ENCODE data around the gene GPR153. TPM values are rescaled to one million over a fixed set of nuclear protein-coding genes. Genes with fewer than 3 reads are reported as not detected.
A peak's percentile ranks its signal among the peaks of the same experiment; 100 is the strongest.

GPR153 gene
- polyA plus RNA-seq, 1 donor from 2014 or later: 26.9 TPM

DNA sequence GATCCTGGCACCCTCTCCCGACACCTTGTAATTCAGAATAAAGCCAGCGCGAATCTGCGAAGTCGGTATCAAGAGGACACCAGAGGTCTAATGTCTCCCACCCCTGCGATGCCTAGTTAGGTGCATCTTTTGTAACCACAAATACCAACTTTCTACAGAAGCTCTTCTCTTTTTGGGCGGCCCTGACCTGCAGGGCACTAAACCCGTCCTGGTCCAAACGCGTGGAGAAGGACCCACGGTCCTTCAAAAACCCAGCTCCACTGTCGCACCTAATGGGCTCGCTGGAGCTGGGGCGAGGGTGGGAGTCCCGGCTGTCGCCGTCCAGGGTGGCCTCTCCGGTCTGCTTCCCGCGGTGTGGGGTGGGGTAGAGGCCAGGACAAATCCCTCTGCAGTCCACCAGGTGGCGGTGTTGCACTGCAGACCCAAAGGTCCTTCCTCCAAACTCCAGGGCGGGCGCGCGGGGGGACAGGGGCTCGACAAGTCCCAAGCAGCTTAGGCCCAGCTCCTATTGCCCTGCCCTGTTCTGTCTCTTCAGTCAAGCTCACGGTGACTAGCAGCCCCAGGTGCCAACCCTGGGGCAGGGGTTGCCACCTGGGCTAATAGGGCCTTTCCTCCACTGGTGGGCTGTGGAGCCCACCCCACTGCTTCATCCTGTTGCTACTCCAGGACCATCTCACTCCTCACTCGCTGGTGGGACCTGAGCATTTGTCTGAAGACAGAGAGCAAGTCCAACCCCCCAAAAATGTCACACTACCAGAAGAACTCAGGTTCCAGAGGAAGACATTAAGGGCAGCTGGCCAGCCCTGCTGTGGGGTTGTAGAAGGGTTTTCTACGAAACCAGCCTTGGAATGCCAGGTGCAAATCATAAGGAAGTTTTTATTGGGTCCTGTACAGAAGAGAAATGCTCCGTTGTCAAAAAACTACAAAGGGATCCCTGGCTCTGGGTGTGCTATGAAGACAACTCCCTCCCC, 14.1 kb downstream of the GPR153 start:
- Histone ChIP-seq H3K36me3 (ENCODE audit: insufficient read depth, low read length) (no peaks in the 10 kb centered on the region), H3K9me2 (ENCODE audit: insufficient read depth, low read length) (no peaks in the 10 kb centered on the region), H3K79me2 (replicated peaks; ENCODE audit: insufficient read depth, low read length) (no peaks in the 10 kb centered on the region), H3K9ac (ENCODE audit: low read length) (peak overlapping the region; percentile 60), H3K27me3 (ENCODE audit: insufficient read depth, low read depth, low read length) (peaks cover 57% of the 10 kb centered on the region), H3K9me3 (ENCODE audit: low read length) (no peaks in the 10 kb centered on the region), H3F3A (ENCODE audit: insufficient read depth, low read length, poor library complexity, severe bottlenecking) (no peaks in the 10 kb centered on the region), H2AFZ (ENCODE audit: low read depth, low read length) (no peak overlapping the region), H3K4me2 (ENCODE audit: low read length) (no peak overlapping the region), H3K4me3 (ENCODE audit: low read length) (peak overlapping the region; percentile 68), H3K27ac (ENCODE audit: low read length) (no peak overlapping the region), H4K20me1 (ENCODE audit: insufficient read depth) (no peaks in the 10 kb centered on the region)
- TF ChIP-seq MXI1 (conservative IDR thresholded peaks at IDR 0.05; ENCODE audit: poor library complexity, severe bottlenecking): peak; percentile 40
- TF ChIP-seq SMC3 (conservative IDR thresholded peaks at IDR 0.05; ENCODE audit: poor library complexity): peak; percentile 97
- TF ChIP-seq, protein P1, sequence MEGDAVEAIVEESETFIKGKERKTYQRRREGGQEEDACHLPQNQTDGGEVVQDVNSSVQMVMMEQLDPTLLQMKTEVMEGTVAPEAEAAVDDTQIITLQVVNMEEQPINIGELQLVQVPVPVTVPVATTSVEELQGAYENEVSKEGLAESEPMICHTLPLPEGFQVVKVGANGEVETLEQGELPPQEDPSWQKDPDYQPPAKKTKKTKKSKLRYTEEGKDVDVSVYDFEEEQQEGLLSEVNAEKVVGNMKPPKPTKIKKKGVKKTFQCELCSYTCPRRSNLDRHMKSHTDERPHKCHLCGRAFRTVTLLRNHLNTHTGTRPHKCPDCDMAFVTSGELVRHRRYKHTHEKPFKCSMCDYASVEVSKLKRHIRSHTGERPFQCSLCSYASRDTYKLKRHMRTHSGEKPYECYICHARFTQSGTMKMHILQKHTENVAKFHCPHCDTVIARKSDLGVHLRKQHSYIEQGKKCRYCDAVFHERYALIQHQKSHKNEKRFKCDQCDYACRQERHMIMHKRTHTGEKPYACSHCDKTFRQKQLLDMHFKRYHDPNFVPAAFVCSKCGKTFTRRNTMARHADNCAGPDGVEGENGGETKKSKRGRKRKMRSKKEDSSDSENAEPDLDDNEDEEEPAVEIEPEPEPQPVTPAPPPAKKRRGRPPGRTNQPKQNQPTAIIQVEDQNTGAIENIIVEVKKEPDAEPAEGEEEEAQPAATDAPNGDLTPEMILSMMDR (IDR thresholded peaks at IDR 0.05; ENCODE audit: poor library complexity, severe bottlenecking): peak; percentile 97
- peak; percentile 97 for TF ChIP-seq RAD21 (conservative IDR thresholded peaks at IDR 0.05)
- no peak for TF ChIP-seq EZH2 (IDR thresholded peaks at IDR 0.05; ENCODE audit: borderline replicate concordance, insufficient read depth, low read length, poor library complexity, severe bottlenecking)

DNA sequence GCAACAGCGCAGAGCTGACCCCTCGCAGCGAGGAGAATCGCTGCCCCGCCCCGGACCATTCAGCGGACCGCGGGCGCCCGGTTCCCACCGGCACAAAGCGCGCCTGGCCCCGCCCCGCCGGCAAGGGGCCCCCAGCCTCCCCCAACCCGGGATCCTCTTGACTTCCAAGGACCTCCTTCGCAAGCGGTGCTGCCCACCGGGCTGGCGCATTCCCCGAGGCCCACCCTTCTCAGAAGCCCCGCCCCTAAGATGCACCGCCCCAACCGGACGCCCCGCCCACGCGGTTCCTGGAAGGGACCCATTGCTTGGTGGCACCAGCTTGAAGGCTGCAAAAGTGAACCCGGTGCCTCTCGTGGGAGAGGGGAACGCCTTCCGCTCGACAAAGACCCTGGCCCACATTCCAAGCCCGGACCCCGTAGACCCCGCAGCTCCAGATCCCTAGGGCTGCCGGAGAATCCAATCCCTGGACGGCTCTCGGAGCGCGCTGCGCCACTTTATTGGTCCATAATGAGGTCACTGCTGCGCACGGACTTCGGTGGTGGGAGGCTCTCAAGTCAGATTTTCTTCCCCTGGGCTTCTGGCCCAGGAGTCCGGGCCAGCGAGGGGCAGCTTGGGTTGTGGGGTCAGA, 14.9 kb downstream of the GPR153 start:
- no peaks in the 10 kb centered on the region for H3F3A ChIP-seq (ENCODE audit: insufficient read depth, low read length, poor library complexity, severe bottlenecking)
- H3K36me3 ChIP-seq (ENCODE audit: insufficient read depth, low read length): no peaks in the 10 kb centered on the region
- H3K9me2 ChIP-seq (ENCODE audit: insufficient read depth, low read length): no peaks in the 10 kb centered on the region
- no peaks in the 10 kb centered on the region for H3K9me3 ChIP-seq (ENCODE audit: low read length)
- no peak overlapping the region for H2AFZ ChIP-seq (ENCODE audit: low read depth, low read length)
- H3K4me2 ChIP-seq (ENCODE audit: low read length): peak overlapping the region; percentile 19
- H4K20me1 ChIP-seq (ENCODE audit: insufficient read depth): no peaks in the 10 kb centered on the region
- peak overlapping the region; percentile 68 for H3K4me3 ChIP-seq (ENCODE audit: low read length)
- H3K27me3 ChIP-seq (ENCODE audit: insufficient read depth, low read depth, low read length): peaks cover 60% of the 10 kb centered on the region
- H3K27ac ChIP-seq (ENCODE audit: low read length): no peak overlapping the region
- peak overlapping the region; percentile 60 for H3K9ac ChIP-seq (ENCODE audit: low read length)
- H3K79me2 ChIP-seq (replicated peaks; ENCODE audit: insufficient read depth, low read length): no peaks in the 10 kb centered on the region
- TF ChIP-seq TAF1 (IDR thresholded peaks at IDR 0.05; ENCODE audit: low read depth) (no peak), MXI1 (conservative IDR thresholded peaks at IDR 0.05; ENCODE audit: poor library complexity, severe bottlenecking) (no peak), RAD21 (conservative IDR thresholded peaks at IDR 0.05) (no peak), SMC3 (conservative IDR thresholded peaks at IDR 0.05; ENCODE audit: poor library complexity) (no peak)
- TF ChIP-seq, protein P1 (IDR thresholded peaks at IDR 0.05; ENCODE audit: poor library complexity, severe bottlenecking): no peak

Data from neural cell (in vitro differentiated cells).